GM21367 (cell line): ENCODE data around the gene EBF3.

Experiments used
- ATAC-seq: cut with Tn5 transposase; IDR thresholded peaks from one replicate; pipeline ENCODE4 v1.9.1; 2021; ENCODE audit not compliant: unreplicated experiment

Gene EBF3

GRCh38 chr10:129963641-129964501 lies at the start of gene EBF3:
EBF3 (minus strand) TSS chr10:129964274; CDS start chr10:129963768, 506 bp downstream.
- ATAC-seq, result no peak

- no peak for ATAC-seq
Observed at GRCh38 chr10:130013335-130014262, 49.5 kb upstream of the EBF3 start.

- ATAC-seq, result no peak
Observed at GRCh38 chr10:130012129-130012528, 48.1 kb upstream of the EBF3 start.

- no peak for ATAC-seq
Observed at GRCh38 chr10:130010653-130011052, 46.6 kb upstream of the EBF3 start.

- ATAC-seq, result no peak
Observed at GRCh38 chr10:130009228-130009627, 45.2 kb upstream of the EBF3 start.

- no peak for ATAC-seq
Observed at GRCh38 chr10:130003787-130004613, 39.9 kb upstream of the EBF3 start.

- no peak for ATAC-seq
Observed at GRCh38 chr10:130003166-130003565, 39.1 kb upstream of the EBF3 start.

GRCh38 chr10:130002606-130003005 lies 38.5 kb upstream of the EBF3 start:
- no peak for ATAC-seq

GRCh38 chr10:130000918-130001317 lies 36.8 kb upstream of the EBF3 start:
- no peak for ATAC-seq

- no peak for ATAC-seq
Observed at GRCh38 chr10:129999140-129999539, 35.1 kb upstream of the EBF3 start.

- ATAC-seq, result no peak
Observed at GRCh38 chr10:129993621-129994020, 29.5 kb upstream of the EBF3 start.

- no peak for ATAC-seq
Observed at GRCh38 chr10:129992356-129992755, 28.3 kb upstream of the EBF3 start.

- ATAC-seq, result no peak
Observed at GRCh38 chr10:129982825-129983224, 18.8 kb upstream of the EBF3 start.

GRCh38 chr10:129978980-129979379 lies 14.9 kb upstream of the EBF3 start:
- no peak for ATAC-seq

GRCh38 chr10:129978322-129978721 lies 14.2 kb upstream of the EBF3 start:
- no peak for ATAC-seq

GRCh38 chr10:129977794-129978193 lies 13.7 kb upstream of the EBF3 start:
- no peak for ATAC-seq

- ATAC-seq, result no peak
Observed at GRCh38 chr10:129973674-129974059, 9.6 kb upstream of the EBF3 start.

- no peak for ATAC-seq
Observed at GRCh38 chr10:129972966-129973673, 9.0 kb upstream of the EBF3 start.

- no peak for ATAC-seq
Observed at GRCh38 chr10:129972145-129972965, 8.3 kb upstream of the EBF3 start.
